ENCODE results near the gene BIRC3.
A peak's percentile ranks its signal among the peaks of the same experiment; 100 is the strongest.

Gene BIRC3

DNA sequence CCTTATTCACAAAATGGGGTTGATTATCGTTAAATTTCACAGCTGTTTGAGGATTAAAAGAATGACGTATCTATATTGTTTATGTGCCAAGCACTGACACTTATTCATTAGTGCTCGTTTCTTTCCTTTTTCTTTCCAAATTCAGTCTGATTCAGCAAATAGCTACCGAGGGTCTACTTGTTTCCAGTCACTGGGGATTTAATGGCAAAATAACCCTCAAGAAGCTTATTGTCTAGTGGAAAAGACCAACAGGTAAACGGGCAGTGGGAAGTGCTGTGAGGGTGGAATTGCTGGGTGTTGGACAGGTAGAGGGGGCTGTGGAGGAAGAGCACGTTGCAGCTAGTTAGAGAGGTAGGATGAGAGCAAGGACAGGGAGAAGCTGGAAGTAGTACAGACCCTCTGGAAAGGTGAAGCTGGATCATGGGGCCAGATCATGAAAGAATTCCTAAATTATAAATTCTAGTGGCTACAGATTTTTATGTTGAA lies 48.3 kb upstream of the BIRC3 start:
- H3K4me1 ChIP-seq (ENCODE audit: insufficient read depth, low read length, severe bottlenecking) = peaks cover 19% of the 10 kb centered on the region
- no peaks in the 10 kb centered on the region for H3K79me2 ChIP-seq (ENCODE audit: insufficient read depth, low read length)
- no peaks in the 10 kb centered on the region for H3K9me3 ChIP-seq (ENCODE audit: low read length)
- H3K9ac ChIP-seq (ENCODE audit: low read length) = peak overlapping the region; percentile 18; the same call in 1 of the 2 replicates
- TF ChIP-seq EZH2 (IDR thresholded peaks at IDR 0.05; ENCODE audit: borderline replicate concordance, low read length) = no peak
- TF ChIP-seq CTCF (IDR thresholded peaks at IDR 0.05; ENCODE audit: low read length) = no peak; the same call in 1 of the 2 replicates
- peak overlapping the region; percentile 68 for H3K4me2 ChIP-seq (ENCODE audit: low read length)
- H3K36me3 ChIP-seq (ENCODE audit: insufficient read depth, low read length) = no peaks in the 10 kb centered on the region
- H3K9me2 ChIP-seq (ENCODE audit: low read depth, low read length) = no peaks in the 10 kb centered on the region
- H4K20me1 ChIP-seq (ENCODE audit: insufficient read depth, low read length) = no peaks in the 10 kb centered on the region
- H2AFZ ChIP-seq (ENCODE audit: low read length) = no peak overlapping the region
- peaks cover 4% of the 10 kb centered on the region; the same call in 1 of the 2 replicates for H3K27me3 ChIP-seq (ENCODE audit: insufficient read depth, low read length)
- H3K4me3 ChIP-seq (ENCODE audit: low read depth, low read length, poor library complexity, severe bottlenecking) = peak overlapping the region; percentile 48
- H3K27ac ChIP-seq (ENCODE audit: low read depth, low read length, poor library complexity, severe bottlenecking) = no peak overlapping the region
- no peaks in the 10 kb centered on the region for H3F3A ChIP-seq (ENCODE audit: insufficient read depth, low read length)

- no peak overlapping the region for H3K4me3 ChIP-seq (ENCODE audit: low read depth, low read length, poor library complexity, severe bottlenecking)
- no peaks in the 10 kb centered on the region for H3K9me3 ChIP-seq (ENCODE audit: low read length)
- H4K20me1 ChIP-seq (ENCODE audit: insufficient read depth, low read length) = no peaks in the 10 kb centered on the region
- H3K9me2 ChIP-seq (ENCODE audit: low read depth, low read length) = no peaks in the 10 kb centered on the region
- no peak overlapping the region for H2AFZ ChIP-seq (ENCODE audit: low read length)
- H3K27ac ChIP-seq (ENCODE audit: low read depth, low read length, poor library complexity, severe bottlenecking) = no peak overlapping the region
- TF ChIP-seq EZH2 (IDR thresholded peaks at IDR 0.05; ENCODE audit: borderline replicate concordance, low read length) = no peak
- H3K36me3 ChIP-seq (ENCODE audit: insufficient read depth, low read length) = no peaks in the 10 kb centered on the region; the same call in 1 of the 2 replicates
- no peaks in the 10 kb centered on the region for H3F3A ChIP-seq (ENCODE audit: insufficient read depth, low read length)
- H3K4me2 ChIP-seq (ENCODE audit: low read length) = no peak overlapping the region
- H3K79me2 ChIP-seq (ENCODE audit: insufficient read depth, low read length) = no peaks in the 10 kb centered on the region
- peaks cover 19% of the 10 kb centered on the region for H3K4me1 ChIP-seq (ENCODE audit: insufficient read depth, low read length, severe bottlenecking)
- H3K9ac ChIP-seq (ENCODE audit: low read length) = no peak overlapping the region
- peaks cover 4% of the 10 kb centered on the region; the same call in 1 of the 2 replicates for H3K27me3 ChIP-seq (ENCODE audit: insufficient read depth, low read length)
These were observed 47.4 kb upstream of the BIRC3 start for GRCh38 chr11:102269927-102270326.

DNA sequence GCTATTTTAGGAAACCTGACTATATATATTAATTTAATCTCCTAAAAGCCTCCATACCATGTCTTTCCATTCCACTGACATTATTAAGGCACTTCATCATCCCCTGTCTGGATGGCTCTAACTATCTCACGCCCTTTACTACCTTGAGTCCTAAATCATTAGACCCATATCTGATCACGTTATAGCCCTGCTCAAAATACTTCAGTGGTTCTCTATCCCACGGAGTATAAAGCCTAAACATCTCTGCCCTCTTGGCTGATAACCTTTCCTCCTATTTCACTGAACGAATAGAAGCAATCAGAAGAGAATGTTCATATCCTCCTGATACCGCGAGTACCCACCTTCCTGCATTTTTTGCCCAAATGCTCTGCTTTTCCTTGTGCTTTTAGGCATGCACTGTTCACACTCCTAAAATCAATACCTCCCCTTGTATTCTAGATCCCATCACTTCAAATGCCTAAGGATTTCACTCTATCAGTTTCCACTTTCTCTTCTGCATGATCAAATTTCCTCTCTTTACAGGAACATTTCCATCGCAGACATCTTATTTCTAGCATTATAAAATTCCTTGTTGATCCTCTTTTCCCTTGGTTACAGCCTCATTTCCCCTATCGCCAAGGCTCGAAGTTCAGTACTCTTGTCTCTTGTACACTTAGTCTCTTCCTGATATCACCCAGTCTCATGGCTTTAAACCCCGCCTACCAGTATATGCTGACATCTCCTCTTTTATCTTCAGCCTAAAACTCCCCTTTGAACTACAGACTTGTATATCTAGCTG lies 45.0 kb upstream of the BIRC3 start:
- Histone ChIP-seq H3K27me3 (ENCODE audit: insufficient read depth, low read length) (no peaks in the 10 kb centered on the region), H2AFZ (ENCODE audit: low read length) (no peak overlapping the region), H3K4me1 (ENCODE audit: insufficient read depth, low read length, severe bottlenecking) (peaks cover 19% of the 10 kb centered on the region), H4K20me1 (ENCODE audit: insufficient read depth, low read length) (no peaks in the 10 kb centered on the region), H3F3A (ENCODE audit: insufficient read depth, low read length) (no peaks in the 10 kb centered on the region), H3K27ac (ENCODE audit: low read depth, low read length, poor library complexity, severe bottlenecking) (no peak overlapping the region), H3K9me3 (ENCODE audit: low read length) (no peaks in the 10 kb centered on the region), H3K4me2 (ENCODE audit: low read length) (no peak overlapping the region), H3K79me2 (ENCODE audit: insufficient read depth, low read length) (no peaks in the 10 kb centered on the region), H3K9ac (ENCODE audit: low read length) (no peak overlapping the region), H3K36me3 (ENCODE audit: insufficient read depth, low read length) (no peaks in the 10 kb centered on the region; the same call in 1 of the 2 replicates), H3K9me2 (ENCODE audit: low read depth, low read length) (no peaks in the 10 kb centered on the region), H3K4me3 (ENCODE audit: low read depth, low read length, poor library complexity, severe bottlenecking) (no peak overlapping the region)
- no peak for TF ChIP-seq EZH2 (IDR thresholded peaks at IDR 0.05; ENCODE audit: borderline replicate concordance, low read length)

- Histone ChIP-seq H3K4me1 (ENCODE audit: insufficient read depth, low read length, severe bottlenecking) (peaks cover 13% of the 10 kb centered on the region), H4K20me1 (ENCODE audit: insufficient read depth, low read length) (no peaks in the 10 kb centered on the region)
These were observed 42.7 kb upstream of the BIRC3 start for GRCh38 chr11:102274628-102275027.

More at GRCh38 chr11:102274628-102275027, 42.7 kb upstream of the BIRC3 start:
- H3K27me3 ChIP-seq (ENCODE audit: insufficient read depth, low read length) = no peaks in the 10 kb centered on the region
- no peak overlapping the region for H2AFZ ChIP-seq (ENCODE audit: low read length)
- TF ChIP-seq EZH2 (IDR thresholded peaks at IDR 0.05; ENCODE audit: borderline replicate concordance, low read length) (no peak), CTCF (IDR thresholded peaks at IDR 0.05; ENCODE audit: low read length) (no peak)
- no peaks in the 10 kb centered on the region for H3K9me3 ChIP-seq (ENCODE audit: low read length)
- no peak overlapping the region for H3K9ac ChIP-seq (ENCODE audit: low read length)
- H3K27ac ChIP-seq (ENCODE audit: low read depth, low read length, poor library complexity, severe bottlenecking) = no peak overlapping the region
- no peaks in the 10 kb centered on the region for H3K79me2 ChIP-seq (ENCODE audit: insufficient read depth, low read length)
- no peaks in the 10 kb centered on the region for H3K9me2 ChIP-seq (ENCODE audit: low read depth, low read length)
- no peaks in the 10 kb centered on the region for H3F3A ChIP-seq (ENCODE audit: insufficient read depth, low read length)
- no peaks in the 10 kb centered on the region; the same call in 1 of the 2 replicates for H3K36me3 ChIP-seq (ENCODE audit: insufficient read depth, low read length)
- no peak overlapping the region for H3K4me2 ChIP-seq (ENCODE audit: low read length)
- H3K4me3 ChIP-seq (ENCODE audit: low read depth, low read length, poor library complexity, severe bottlenecking) = no peak overlapping the region

All from OCI-LY1 (cell line).